Activated CD8-positive, alpha-beta memory T cell treated with anti-CD3 and anti-CD28 coated beads, Interleukin-2, amount 10 ng/mL, durations not matched to agents 7 days and 5 days (primary cell): ENCODE data around the gene FOXN3. TPM values are rescaled to one million over a fixed set of nuclear protein-coding genes. Genes with fewer than 3 reads are reported as not detected.
A peak's percentile ranks its signal among the peaks of the same experiment; 100 is the strongest.

Source experiments
- ATAC-seq: fragments of 150-1000 bp; cut with Tn5 transposase; one replicate; pipeline ENCODE4 v1.10.0; 2021; ENCODE audit warnings: moderate library complexity
- CTCF ChIA-PET: fragments of 350-600 bp; sonication (Branson Sonifier 250); formaldehyde crosslinking; loops from one replicate; lab custom pipeline; 2021; ENCODE audit warnings: antibody characterized with exemption; lab: Charles Lee
- DNase-seq: peaks from one replicate; pipeline ENCODE4 v3.0.0-alpha.2; 2020
- H3K27ac Mint-ChIP-seq: one replicate; pipeline ENCODE4 v1.8.0; 2021; ENCODE audit warnings: mild to moderate bottlenecking, mixed read lengths
- H3K27me3 Mint-ChIP-seq: one replicate; pipeline ENCODE4 v1.8.0; 2021; ENCODE audit warnings: mixed read lengths
- H3K36me3 Mint-ChIP-seq: one replicate; pipeline ENCODE4 v1.8.0; 2021; ENCODE audit warnings: mild to moderate bottlenecking, mixed read lengths
- H3K4me1 Mint-ChIP-seq: one replicate; pipeline ENCODE4 v1.8.0; 2021; ENCODE audit warnings: mixed read lengths
- H3K4me3 Mint-ChIP-seq: one replicate; pipeline ENCODE4 v1.8.0; 2021; ENCODE audit warnings: mild to moderate bottlenecking, moderate library complexity, mixed read lengths
- H3K9me3 Mint-ChIP-seq: one replicate; pipeline ENCODE4 v1.8.0; 2022; ENCODE audit warnings: low read depth, mixed read lengths
- total RNA-seq, 2 experiments: library from RNA; stranded (reverse); gene quantifications; one replicate each; pipeline ENCODE4 v1.2.3, GENCODE V29; 2021

Gene FOXN3
- total RNA-seq, 2 experiments from 2014 or later = 85.6 to 103 TPM

- Mint-ChIP-seq H3K4me1 (peaks cover 13% of the 10 kb centered on the region), H3K27ac (no peak overlapping the region), H3K9me3 (no peaks in the 10 kb centered on the region), H3K4me3 (no peak overlapping the region), H3K36me3 (peaks cover 31% of the 10 kb centered on the region), H3K27me3 (no peaks in the 10 kb centered on the region)
- CTCF ChIA-PET = no interaction called here
- ATAC-seq (no peak), DNase-seq (no peak)
These were observed 17.4 kb downstream of the FOXN3 start for GRCh38 chr14:89399594-89400068.

- no peaks in the 10 kb centered on the region for H3K27me3 Mint-ChIP-seq
- ATAC-seq (no peak), DNase-seq (no peak)
- no peak overlapping the region for H3K27ac Mint-ChIP-seq
- peaks cover 30% of the 10 kb centered on the region for H3K36me3 Mint-ChIP-seq
- no peak overlapping the region for H3K4me3 Mint-ChIP-seq
- peaks cover 13% of the 10 kb centered on the region for H3K4me1 Mint-ChIP-seq
- CTCF ChIA-PET = no interaction called here
- no peaks in the 10 kb centered on the region for H3K9me3 Mint-ChIP-seq
These were observed 17.9 kb downstream of the FOXN3 start for GRCh38 chr14:89399157-89399556.

DNA sequence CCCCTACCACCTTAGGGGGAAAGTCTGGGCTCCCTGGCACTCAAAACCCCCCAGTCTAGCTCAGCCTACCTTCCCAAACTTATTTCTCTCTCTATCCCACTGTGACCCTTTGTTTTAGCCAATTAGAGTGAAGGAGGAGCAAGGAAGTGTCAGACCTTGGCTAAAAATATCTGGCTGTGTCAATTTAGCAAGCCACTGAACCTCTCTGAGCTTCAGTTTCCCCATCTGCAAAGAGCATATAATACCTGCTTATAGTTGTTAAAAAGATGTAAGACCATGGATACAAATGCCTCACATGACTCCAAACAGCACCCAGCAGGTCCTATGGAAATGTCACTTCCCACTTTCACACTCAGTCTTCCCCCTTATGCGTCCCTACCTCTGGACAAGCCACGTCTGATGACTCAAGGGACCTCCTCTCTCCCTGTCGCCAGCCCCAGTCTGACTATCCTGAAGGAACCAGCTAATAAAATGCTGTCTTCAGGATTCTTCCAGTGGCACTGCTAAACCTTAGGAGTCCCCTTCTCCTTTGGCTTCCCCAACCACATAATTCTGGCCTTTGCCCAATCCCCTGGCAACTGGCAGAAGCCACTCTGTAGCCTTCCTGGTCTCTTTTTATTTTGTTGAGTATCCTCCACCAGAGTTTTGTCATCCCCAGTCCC, 19.3 kb downstream of the FOXN3 start:
- no peak for DNase-seq
- Mint-ChIP-seq H3K4me3 (no peak overlapping the region), H3K36me3 (peaks cover 23% of the 10 kb centered on the region)

DNA sequence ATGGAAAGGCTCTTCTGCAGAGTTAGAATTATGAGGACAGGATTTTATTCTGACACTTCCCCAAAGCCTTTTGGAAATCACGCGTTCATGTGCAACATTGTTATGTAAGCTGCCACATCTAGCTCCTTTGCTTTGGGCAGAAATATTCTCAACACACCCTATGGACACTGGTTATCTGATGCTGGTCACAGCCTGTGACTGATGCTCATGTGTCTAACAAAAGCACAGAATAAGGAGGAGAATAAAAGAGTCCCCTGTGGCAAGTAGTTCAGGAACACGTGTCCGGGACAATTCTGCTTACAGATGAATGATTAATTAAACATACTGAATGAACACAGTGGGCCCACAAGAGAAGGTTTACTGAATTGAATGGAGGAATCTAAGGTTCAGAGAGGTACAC, 22.1 kb downstream of the FOXN3 start:
- CTCF ChIA-PET = no interaction called here
- H3K27ac Mint-ChIP-seq = no peak overlapping the region
- H3K9me3 Mint-ChIP-seq = no peaks in the 10 kb centered on the region
- H3K36me3 Mint-ChIP-seq = peaks cover 12% of the 10 kb centered on the region
- H3K4me3 Mint-ChIP-seq = no peak overlapping the region
- DNase-seq (no peak), ATAC-seq (no peak)
- peaks cover 14% of the 10 kb centered on the region for H3K4me1 Mint-ChIP-seq
- no peaks in the 10 kb centered on the region for H3K27me3 Mint-ChIP-seq

More for the DNA sequence above, 19.3 kb downstream of the FOXN3 start:
- ATAC-seq = no peak
- Mint-ChIP-seq H3K27me3 (no peaks in the 10 kb centered on the region), H3K27ac (no peak overlapping the region), H3K9me3 (no peaks in the 10 kb centered on the region), H3K4me1 (peaks cover 17% of the 10 kb centered on the region)
- CTCF ChIA-PET = no interaction called here

DNA sequence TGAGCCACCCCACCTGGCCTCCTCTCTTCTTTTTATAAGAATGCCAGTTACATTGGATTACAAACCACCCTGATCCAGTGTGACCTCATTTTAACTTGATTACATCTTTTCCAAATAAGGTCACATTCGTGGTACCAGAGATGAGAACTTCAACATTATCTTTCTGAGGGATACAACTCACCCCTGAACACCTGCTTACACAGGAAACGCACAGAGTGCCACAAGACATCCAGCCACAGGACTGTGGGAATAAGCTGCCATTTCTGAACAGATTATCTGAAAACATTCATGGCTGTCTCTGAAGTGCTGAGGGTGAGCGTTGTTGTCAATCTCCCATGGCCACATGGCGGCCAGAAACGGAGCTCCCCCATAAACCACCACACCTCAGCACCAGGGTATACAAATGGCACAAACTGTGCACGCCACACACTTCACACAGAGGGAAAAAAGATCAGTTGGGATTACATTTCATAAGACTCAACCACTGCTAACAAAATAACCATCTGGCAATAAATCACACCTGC, 23.7 kb downstream of the FOXN3 start:
- CTCF ChIA-PET = no interaction called here
- peaks cover 9% of the 10 kb centered on the region for H3K36me3 Mint-ChIP-seq
- ATAC-seq (no peak), DNase-seq (no peak)
- H3K27ac Mint-ChIP-seq = no peak overlapping the region
- no peaks in the 10 kb centered on the region for H3K9me3 Mint-ChIP-seq
- H3K27me3 Mint-ChIP-seq = no peaks in the 10 kb centered on the region
- H3K4me3 Mint-ChIP-seq = no peak overlapping the region
- H3K4me1 Mint-ChIP-seq = peaks cover 17% of the 10 kb centered on the region

DNA sequence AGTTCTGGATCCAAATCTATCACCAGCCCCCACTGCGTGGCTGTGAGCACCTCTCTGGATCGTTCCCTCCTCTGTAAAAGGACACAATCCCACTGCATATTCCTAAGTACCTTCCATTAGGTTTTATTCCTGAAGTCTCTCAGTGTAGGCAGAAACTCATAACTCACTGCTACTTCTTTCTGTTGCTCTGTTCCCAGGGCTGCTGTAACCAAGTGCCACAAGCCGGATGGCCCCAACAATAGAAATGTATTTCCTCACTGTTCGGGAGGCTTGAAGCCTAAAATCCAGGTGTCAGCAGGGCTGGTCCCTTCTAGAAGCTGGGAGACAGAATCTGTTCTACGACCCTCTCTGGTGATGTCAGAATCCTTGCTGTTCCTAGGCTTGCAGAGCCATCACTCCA, 24.9 kb downstream of the FOXN3 start:
- CTCF ChIA-PET = no interaction called here
- ATAC-seq = no peak

GRCh38 chr14:89391556-89391955, 25.5 kb downstream of the FOXN3 start:
- peaks cover 8% of the 10 kb centered on the region for H3K36me3 Mint-ChIP-seq
- peaks cover 19% of the 10 kb centered on the region for H3K4me1 Mint-ChIP-seq
- H3K27ac Mint-ChIP-seq = no peak overlapping the region
- no peak for DNase-seq
- ATAC-seq = no peak
- no peaks in the 10 kb centered on the region for H3K27me3 Mint-ChIP-seq
- no peak overlapping the region for H3K4me3 Mint-ChIP-seq
- CTCF ChIA-PET = no interaction called here
- no peaks in the 10 kb centered on the region for H3K9me3 Mint-ChIP-seq

More for the DNA sequence above, 24.9 kb downstream of the FOXN3 start:
- no peak overlapping the region for H3K27ac Mint-ChIP-seq
- peaks cover 8% of the 10 kb centered on the region for H3K36me3 Mint-ChIP-seq
- H3K9me3 Mint-ChIP-seq = no peaks in the 10 kb centered on the region
- H3K4me3 Mint-ChIP-seq = no peak overlapping the region
- peaks cover 17% of the 10 kb centered on the region for H3K4me1 Mint-ChIP-seq
- H3K27me3 Mint-ChIP-seq = no peaks in the 10 kb centered on the region
- no peak for DNase-seq

DNA sequence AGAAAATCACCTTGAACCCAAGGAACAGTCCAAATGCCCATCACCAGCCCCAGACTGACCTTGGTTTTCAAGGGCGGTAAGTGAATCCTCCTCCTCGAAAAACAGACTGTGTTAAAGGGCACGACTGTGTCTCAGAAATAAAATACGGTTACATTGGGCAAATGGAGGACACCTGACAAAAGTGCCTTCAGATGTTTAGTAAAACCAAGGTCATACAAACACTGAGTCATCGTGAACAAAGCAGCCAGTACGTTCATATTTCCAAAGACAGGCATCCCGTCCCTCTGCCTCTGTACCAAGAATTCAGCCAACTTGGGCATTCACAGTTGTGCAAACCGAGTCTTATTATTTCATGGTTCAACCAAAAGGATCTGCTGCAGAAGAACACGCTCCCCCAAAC, 25.9 kb downstream of the FOXN3 start:
- ATAC-seq (no peak), DNase-seq (no peak)
- Mint-ChIP-seq H3K4me3 (no peak overlapping the region), H3K4me1 (peaks cover 19% of the 10 kb centered on the region), H3K27ac (no peak overlapping the region), H3K36me3 (peaks cover 7% of the 10 kb centered on the region), H3K9me3 (no peaks in the 10 kb centered on the region), H3K27me3 (no peaks in the 10 kb centered on the region)
- CTCF ChIA-PET = no interaction called here

GRCh38 chr14:89388853-89389252, 28.2 kb downstream of the FOXN3 start:
- Mint-ChIP-seq H3K36me3 (peaks cover 6% of the 10 kb centered on the region), H3K4me3 (no peak overlapping the region), H3K4me1 (peaks cover 21% of the 10 kb centered on the region), H3K9me3 (no peaks in the 10 kb centered on the region), H3K27me3 (no peaks in the 10 kb centered on the region), H3K27ac (no peak overlapping the region)
- CTCF ChIA-PET = no interaction called here
- no peak for DNase-seq
- ATAC-seq = no peak

GRCh38 chr14:89387922-89388685, 28.9 kb downstream of the FOXN3 start:
- CTCF ChIA-PET = no interaction called here
- DNase-seq = no peak
- no peak for ATAC-seq
- Mint-ChIP-seq H3K36me3 (peaks cover 9% of the 10 kb centered on the region), H3K4me3 (no peak overlapping the region), H3K9me3 (no peaks in the 10 kb centered on the region), H3K4me1 (peaks cover 14% of the 10 kb centered on the region), H3K27me3 (no peaks in the 10 kb centered on the region), H3K27ac (no peak overlapping the region)

GRCh38 chr14:89386212-89386886, 30.7 kb downstream of the FOXN3 start:
- CTCF ChIA-PET = no interaction called here
- no peaks in the 10 kb centered on the region for H3K27me3 Mint-ChIP-seq
- H3K4me1 Mint-ChIP-seq = peaks cover 13% of the 10 kb centered on the region
- ATAC-seq (peak; percentile 20), DNase-seq (no peak)
- peaks cover 19% of the 10 kb centered on the region for H3K36me3 Mint-ChIP-seq
- H3K4me3 Mint-ChIP-seq = no peak overlapping the region
- H3K9me3 Mint-ChIP-seq = no peaks in the 10 kb centered on the region
- H3K27ac Mint-ChIP-seq = no peak overlapping the region

DNA sequence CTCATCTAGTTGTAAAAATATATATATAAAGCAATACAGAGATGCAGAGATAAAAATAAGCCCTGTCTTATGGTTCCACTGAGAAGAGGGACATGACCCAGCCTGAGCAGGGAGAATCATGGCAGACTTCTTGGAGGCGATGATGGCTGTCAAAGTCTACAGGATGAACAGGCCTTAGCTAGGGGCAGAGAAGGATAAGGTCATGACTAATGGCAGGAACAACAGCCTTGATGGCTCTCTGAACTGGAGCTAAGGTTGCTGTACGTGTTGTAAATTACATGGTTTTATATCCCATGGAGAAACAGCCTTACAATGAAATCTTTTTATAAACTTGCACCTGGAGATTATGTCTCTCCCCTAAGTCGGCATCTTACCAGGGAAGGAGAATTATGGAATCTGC, 32.4 kb downstream of the FOXN3 start:
- ATAC-seq (no peak), DNase-seq (no peak)
- Mint-ChIP-seq H3K27me3 (no peaks in the 10 kb centered on the region), H3K4me3 (no peak overlapping the region), H3K27ac (no peak overlapping the region), H3K36me3 (peaks cover 30% of the 10 kb centered on the region), H3K4me1 (peaks cover 13% of the 10 kb centered on the region), H3K9me3 (peaks cover 9% of the 10 kb centered on the region)
- CTCF ChIA-PET = no interaction called here

- DNase-seq (no peak), ATAC-seq (no peak)
- peaks cover 9% of the 10 kb centered on the region for H3K9me3 Mint-ChIP-seq
- CTCF ChIA-PET = no interaction called here
- no peak overlapping the region for H3K4me3 Mint-ChIP-seq
- H3K36me3 Mint-ChIP-seq = peaks cover 33% of the 10 kb centered on the region
- no peaks in the 10 kb centered on the region for H3K27me3 Mint-ChIP-seq
- H3K4me1 Mint-ChIP-seq = peaks cover 11% of the 10 kb centered on the region
- H3K27ac Mint-ChIP-seq = no peak overlapping the region
These were observed 33.0 kb downstream of the FOXN3 start for GRCh38 chr14:89384023-89384422.
